D721Med (cell line): ENCODE data around the gene FGF14.

Experiments used
- DNase-seq: peaks from one replicate; pipeline ENCODE4 v3.0.0; 2011; ENCODE audit warnings: low spot score; ENCODE audit not compliant: insufficient read length
- FAIRE-seq: peaks from 2 replicates; lab custom pipeline; 2011; peaks lifted over from hg19 to GRCh38; lab: Jason Lieb, UNC
- TF ChIP-seq, protein P1 (sequence below): IDR thresholded peaks from 2 replicates; pipeline ENCODE4 v1.5.1; 2012; ENCODE audit warnings: mild to moderate bottlenecking, control low read depth; ENCODE audit not compliant: insufficient read depth; ENCODE audit errors: missing control alignments

FGF14 gene

DNA sequence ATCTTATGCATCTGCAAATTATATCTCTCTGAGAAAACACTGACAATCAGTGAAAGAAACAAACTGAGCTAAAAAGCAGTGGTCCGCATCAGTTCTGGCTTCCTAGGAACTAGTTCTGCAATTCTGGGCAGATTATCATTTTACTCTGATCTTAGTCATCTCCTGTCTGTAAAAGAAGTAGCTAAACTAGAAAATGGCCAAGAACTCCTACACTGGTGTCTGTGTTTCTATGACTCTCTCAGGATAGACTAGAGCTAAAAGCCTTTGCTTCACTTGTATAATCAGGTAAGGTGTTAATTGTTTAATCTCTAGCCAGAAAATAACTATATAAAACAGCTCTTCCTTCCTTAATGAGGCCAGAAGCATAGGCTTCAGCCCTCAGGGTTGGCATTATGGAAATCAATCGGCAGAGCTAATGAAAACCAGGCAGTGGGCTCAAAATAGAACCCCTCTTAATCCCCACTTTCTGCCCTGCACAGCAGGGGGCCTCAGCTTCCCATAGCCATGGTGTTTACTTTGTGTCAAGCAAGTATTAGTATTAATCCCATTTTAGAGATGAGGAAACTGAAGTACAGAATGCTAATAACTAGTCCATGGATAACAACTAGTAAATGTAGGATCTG is 459.2 kb downstream of the FGF14 start:
- TF ChIP-seq, protein P1, sequence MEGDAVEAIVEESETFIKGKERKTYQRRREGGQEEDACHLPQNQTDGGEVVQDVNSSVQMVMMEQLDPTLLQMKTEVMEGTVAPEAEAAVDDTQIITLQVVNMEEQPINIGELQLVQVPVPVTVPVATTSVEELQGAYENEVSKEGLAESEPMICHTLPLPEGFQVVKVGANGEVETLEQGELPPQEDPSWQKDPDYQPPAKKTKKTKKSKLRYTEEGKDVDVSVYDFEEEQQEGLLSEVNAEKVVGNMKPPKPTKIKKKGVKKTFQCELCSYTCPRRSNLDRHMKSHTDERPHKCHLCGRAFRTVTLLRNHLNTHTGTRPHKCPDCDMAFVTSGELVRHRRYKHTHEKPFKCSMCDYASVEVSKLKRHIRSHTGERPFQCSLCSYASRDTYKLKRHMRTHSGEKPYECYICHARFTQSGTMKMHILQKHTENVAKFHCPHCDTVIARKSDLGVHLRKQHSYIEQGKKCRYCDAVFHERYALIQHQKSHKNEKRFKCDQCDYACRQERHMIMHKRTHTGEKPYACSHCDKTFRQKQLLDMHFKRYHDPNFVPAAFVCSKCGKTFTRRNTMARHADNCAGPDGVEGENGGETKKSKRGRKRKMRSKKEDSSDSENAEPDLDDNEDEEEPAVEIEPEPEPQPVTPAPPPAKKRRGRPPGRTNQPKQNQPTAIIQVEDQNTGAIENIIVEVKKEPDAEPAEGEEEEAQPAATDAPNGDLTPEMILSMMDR = peak; percentile 46
- FAIRE-seq (no peak), DNase-seq (no peak)

DNA sequence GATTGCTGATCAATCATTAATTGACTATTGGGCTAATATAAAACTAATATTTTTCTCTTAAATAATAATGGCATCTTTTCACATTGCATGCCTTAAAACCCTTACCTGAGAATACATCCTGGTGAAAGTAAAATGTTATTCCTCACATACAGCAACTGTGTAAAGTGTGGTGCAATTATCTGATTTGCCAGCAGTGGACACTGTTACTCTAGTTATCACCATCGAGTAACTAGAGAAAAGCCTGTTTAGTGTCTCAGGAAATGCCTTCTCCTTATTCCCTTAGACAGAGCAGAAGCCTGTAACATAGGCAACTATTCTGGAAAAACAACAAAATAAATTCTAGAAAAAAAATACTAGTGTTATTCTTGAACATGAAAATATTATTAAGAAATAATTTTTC is 459.8 kb downstream of the FGF14 start:
- TF ChIP-seq, protein P1 = peak; percentile 98
- FAIRE-seq (peak; percentile 93), DNase-seq (no peak)

DNA sequence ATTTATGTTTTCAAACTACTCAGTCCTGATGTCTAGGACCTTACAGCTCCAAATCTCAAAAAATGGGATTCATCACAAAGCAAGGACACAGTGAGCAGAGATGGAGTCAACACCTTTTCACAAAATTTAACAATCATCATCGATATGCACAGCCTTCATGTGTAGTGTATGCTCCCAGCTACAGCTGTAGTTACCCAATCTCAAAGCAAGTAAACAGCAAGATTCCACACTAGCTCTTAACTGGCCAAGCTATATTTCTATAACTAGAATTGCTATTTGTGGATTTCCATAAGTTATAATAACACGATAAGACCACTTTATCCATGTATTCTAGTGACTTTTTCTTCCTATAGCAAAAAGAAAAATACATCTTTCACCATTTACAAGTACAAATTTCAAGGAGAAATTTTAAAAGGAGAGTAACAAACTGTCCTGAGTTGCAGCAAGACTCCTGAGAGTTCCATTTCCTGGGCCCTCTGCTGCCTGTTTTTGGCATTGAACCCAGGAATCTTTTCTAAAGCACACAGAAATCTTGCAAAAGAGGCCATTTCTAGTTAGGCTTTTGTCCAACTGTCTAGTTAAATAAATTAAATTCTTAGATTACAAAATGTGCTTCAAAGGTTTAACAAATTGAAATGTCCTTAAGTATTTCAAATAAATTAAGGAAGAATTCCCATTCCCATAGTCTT is 460.6 kb downstream of the FGF14 start:
- TF ChIP-seq, protein P1 = peak; percentile 6
- no peak for DNase-seq
- FAIRE-seq = no peak

DNA sequence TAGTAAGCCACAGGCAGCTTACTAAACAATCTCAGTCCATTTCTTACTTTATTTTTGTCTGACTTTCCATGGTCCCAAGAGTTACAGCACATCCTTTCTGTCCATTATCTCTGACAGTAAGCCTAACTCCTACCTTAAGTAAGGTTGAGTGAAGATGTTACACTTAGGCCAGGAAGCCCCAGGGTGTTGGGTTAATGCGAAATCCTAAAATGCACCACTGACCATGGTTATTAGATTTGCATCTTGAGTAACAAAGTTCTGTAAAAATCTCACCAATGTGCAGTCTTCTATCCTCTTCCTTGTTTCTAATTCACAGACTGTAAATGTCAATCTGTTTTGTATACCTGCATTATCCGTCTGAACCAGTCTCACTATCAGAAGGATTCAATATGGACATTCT is 462.5 kb downstream of the FGF14 start:
- DNase-seq = no peak
- TF ChIP-seq, protein P1 = no peak
- no peak for FAIRE-seq

DNA sequence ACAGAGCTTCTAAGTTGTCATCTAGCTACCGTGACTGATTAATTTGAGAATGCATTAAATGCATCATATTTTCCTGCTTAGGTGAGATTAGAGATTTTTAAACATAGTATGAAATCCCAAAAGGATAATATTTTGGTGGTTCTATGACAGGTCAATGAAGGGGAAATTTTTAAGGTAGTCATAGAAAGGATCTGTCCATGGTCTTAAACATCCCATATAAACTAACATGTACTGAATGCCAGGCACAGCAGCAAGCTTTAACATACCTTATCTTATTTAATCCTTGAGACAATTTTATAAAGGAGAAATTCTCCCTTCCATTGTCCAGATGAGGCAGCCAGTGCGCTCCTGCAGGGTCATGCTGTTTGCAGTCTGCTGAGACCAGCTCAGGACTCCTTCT is 466.0 kb downstream of the FGF14 start:
- no peak for DNase-seq
- FAIRE-seq = no peak
- TF ChIP-seq, protein P1 = no peak

DNA sequence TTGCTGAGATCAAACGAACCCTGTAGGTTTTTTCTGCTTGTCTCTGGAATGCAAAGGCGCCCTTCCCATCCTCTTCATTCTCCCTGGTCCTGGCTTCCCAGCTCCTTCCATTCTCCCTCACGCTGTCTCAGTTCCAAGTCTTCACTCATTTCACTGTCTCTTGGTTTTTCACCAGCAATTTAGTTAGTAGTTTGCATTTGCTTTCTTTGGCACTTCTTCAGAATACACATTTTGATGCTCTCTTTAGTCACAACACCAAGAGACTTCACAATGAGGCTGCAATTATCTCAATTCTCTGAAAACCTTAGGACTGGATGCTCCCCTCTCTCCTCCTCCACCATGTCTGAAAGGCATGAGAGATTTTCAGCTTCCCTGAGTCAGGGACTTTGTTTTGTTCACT is 470.7 kb downstream of the FGF14 start:
- no peak for DNase-seq
- TF ChIP-seq, protein P1 = no peak
- no peak for FAIRE-seq

DNA sequence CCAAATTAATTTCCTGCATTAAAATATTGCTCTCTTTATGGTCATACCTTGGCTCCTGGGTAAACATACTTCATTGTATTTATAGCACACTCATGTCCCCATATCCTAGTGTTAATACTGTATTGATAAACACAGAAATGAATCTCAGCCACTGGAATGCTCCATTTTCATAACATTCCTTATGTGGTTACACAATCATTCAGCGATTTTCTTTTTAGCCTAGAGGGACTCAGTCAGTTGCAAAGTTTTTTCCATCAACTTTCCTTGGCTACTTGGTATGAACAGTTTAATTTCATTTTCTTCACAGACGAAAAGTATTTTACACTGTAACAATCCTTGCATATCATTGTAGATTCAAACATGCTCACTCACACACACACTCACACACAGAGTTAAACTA is 471.5 kb downstream of the FGF14 start:
- TF ChIP-seq, protein P1 = no peak
- no peak for DNase-seq
- FAIRE-seq = no peak
